ENCODE data around the gene MEI4.

GRCh38 chr6:77815531-77815930, 162.7 kb downstream of the MEI4 start:
- TF ChIP-seq CTCF (IDR thresholded peaks at IDR 0.05) (no peak), POLR2A (IDR thresholded peaks at IDR 0.05) (no peak)
